VCaP (cell line): ENCODE measurements around the gene FTO.

Source experiments
- H3K27ac ChIP-seq: fragments of 450-650 bp; 2 replicates; pipeline ENCODE4 v1.5.1; 2017
- CTCF ChIP-seq: fragments of 450-650 bp; conservative IDR thresholded peaks from 2 replicates; pipeline ENCODE4 v1.5.1; 2017; ENCODE audit warnings: mild to moderate bottlenecking, moderate library complexity

Gene FTO

GRCh38 chr16:53864819-53865493, 161.0 kb downstream of the FTO start:
- no peak overlapping the region for H3K27ac ChIP-seq
- TF ChIP-seq CTCF = no peak

GRCh38 chr16:53865494-53865863, 161.5 kb downstream of the FTO start:
- no peak overlapping the region for H3K27ac ChIP-seq
- no peak for TF ChIP-seq CTCF

- no peak for TF ChIP-seq CTCF
- H3K27ac ChIP-seq = no peak overlapping the region
These were observed 162.6 kb downstream of the FTO start for GRCh38 chr16:53866520-53866919.

GRCh38 chr16:53870831-53871230, 166.9 kb downstream of the FTO start:
- TF ChIP-seq CTCF = no peak

DNA sequence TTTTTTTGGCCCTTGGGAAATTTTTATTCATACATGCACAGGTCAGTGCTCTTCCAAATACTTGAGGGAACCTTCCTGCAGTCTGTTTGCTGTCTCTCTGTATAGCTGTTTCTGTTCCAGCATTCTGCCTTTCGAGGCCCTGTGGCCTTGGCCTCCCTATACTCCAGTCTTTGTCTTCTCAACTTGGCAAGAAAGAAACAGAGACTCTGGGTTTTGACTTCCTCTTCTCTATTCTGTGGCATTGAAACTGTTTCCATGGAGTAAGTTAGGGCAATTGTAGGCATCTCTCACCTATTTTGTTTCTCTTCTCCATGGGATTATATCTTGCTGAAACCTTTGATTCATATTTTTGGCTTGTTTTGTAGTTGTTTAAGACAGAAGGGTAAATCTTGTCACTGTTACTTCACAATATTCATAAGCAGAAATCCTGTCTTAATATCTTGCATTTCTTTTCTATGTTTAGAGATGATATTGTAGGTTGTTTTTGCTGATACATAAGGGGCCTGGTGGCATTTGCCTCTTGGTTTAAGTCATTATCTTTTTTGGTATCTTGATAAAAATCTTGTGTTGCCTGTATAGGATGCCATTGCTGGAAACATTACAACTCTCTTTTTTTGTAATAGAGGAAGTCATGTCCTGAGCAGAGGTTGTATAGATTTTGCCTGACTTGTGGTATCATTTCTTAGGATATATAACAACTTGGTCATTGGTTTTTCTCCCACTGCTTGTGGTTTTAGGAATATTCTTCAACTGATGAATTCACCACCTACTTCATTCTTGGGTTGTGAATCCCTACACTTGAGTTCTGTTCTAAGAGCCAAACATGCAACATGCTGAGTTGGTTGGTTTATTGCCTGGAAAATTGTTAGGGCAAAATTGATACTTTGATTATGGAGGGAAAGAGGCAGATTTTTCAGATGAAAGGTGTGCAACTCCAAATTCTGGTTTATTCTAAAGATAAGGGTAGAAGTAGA, 168.6 kb downstream of the FTO start:
- no peak overlapping the region for H3K27ac ChIP-seq
- no peak for TF ChIP-seq CTCF

More at GRCh38 chr16:53870831-53871230, 166.9 kb downstream of the FTO start:
- H3K27ac ChIP-seq = no peak overlapping the region

DNA sequence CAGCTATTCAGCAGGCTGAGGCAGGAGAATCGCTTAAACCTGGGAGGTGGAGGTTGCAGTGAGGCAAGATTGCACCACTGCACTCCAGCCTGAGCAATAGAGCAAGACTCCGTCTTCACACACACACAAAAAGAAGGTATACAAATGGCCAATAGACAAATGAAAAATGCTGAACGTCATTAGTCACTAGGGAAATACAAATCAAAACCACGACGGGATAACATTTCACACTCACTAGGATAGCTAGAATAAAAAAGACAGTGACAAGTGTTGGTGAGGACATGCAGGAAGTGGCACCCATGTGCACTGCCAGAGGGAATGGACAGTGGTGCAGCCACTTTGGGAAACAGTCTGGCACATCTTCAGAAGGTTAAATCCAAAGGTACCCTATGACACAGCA, 172.9 kb downstream of the FTO start:
- no peak for TF ChIP-seq CTCF

DNA sequence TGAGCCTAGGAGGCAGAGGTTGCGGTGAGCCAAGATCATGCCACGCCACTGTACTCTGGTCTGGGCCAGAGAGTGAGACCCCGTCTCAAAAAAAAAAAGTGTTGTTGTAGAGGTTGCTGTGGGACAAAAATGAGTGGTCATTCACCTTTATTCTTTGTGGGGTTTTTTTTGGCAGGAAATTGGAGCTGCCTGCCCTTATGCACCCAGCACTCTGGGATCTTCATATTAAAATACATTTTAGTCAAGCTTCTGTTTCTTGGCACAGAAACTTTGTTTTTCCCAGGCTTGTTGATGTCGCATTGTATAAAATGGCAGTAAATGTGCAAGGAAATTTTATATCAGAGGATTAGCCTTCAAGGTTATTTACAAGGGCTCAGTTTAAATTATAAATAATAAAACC, 174.3 kb downstream of the FTO start:
- H3K27ac ChIP-seq = no peak overlapping the region
- no peak for TF ChIP-seq CTCF

More for the DNA sequence above, 172.9 kb downstream of the FTO start:
- no peak overlapping the region for H3K27ac ChIP-seq
